Keratinocyte (primary cell): Measurements from ENCODE around the gene MDFI. TPM values are rescaled to one million over a fixed set of nuclear protein-coding genes. Genes with fewer than 3 reads are reported as not detected.

ENCODE experiments used
- DNase-seq: peaks from one replicate; pipeline ENCODE4 v3.0.0-alpha.2; 2011; ENCODE audit warnings: low read depth, missing footprints, low spot score
- FAIRE-seq: peaks from 2 replicates; lab custom pipeline; 2011; peaks lifted over from hg19 to GRCh38; lab: Jason Lieb, UNC
- H2AFZ ChIP-seq: 2 replicates; pipeline ENCODE4 v1.6.0; 2012; ENCODE audit warnings: low read length, control low read depth, inconsistent platforms; ENCODE audit not compliant: control insufficient read depth
- H3K27ac ChIP-seq: 2 replicates; pipeline ENCODE4 v1.5.1; 2011; ENCODE audit warnings: low read length; ENCODE audit not compliant: control insufficient read depth, insufficient read depth
- H3K27me3 ChIP-seq: 3 replicates; pipeline ENCODE4 v1.6.0; 2011; ENCODE audit warnings: low read length; ENCODE audit not compliant: control insufficient read depth, insufficient read depth; ENCODE audit errors: extremely low read depth
- H3K36me3 ChIP-seq, 2 experiments: 2 replicates in 1 of 2; 3 replicates in 1 of 2; pipeline ENCODE4 v1.5.1; 2011; ENCODE audit warnings: low read length in 2 of 2, mild to moderate bottlenecking in 1 of 2; ENCODE audit not compliant: control insufficient read depth in 2 of 2, insufficient read depth in 2 of 2; ENCODE audit errors: extremely low read depth in 1 of 2
- H3K4me1 ChIP-seq: 3 replicates; pipeline ENCODE4 v1.5.1; 2011; ENCODE audit warnings: low read length; ENCODE audit not compliant: control insufficient read depth, insufficient read depth; ENCODE audit errors: extremely low read depth
- H3K4me2 ChIP-seq: 3 replicates; pipeline ENCODE4 v1.6.0; 2011; ENCODE audit warnings: low read depth, low read length; ENCODE audit not compliant: control insufficient read depth, insufficient read depth; ENCODE audit errors: extremely low read depth
- H3K4me3 ChIP-seq, 3 experiments: fragments of 200-600 bp in 1 of 3; sonication (generic) in 1 of 3; 2 replicates in 2 of 3; 3 replicates in 1 of 3; pipeline ENCODE4 v1.5.1; 2011 to 2016; ENCODE audit warnings: low read length in 3 of 3, mild to moderate bottlenecking in 3 of 3, control low read depth in 2 of 3, inconsistent platforms in 1 of 3, low read depth in 1 of 3, mixed read lengths in 1 of 3, mixed run types in 1 of 3, moderate library complexity in 1 of 3; ENCODE audit not compliant: control insufficient read depth in 2 of 3, insufficient read depth in 2 of 3; ENCODE audit errors: extremely low read depth in 1 of 3
- H3K79me2 ChIP-seq: 2 replicates; pipeline ENCODE4 v1.6.0; 2012; ENCODE audit warnings: low read length; ENCODE audit not compliant: control insufficient read depth, insufficient read depth
- H3K9ac ChIP-seq: 3 replicates; pipeline ENCODE4 v1.6.0; 2011; ENCODE audit warnings: low read length; ENCODE audit not compliant: control insufficient read depth, insufficient read depth; ENCODE audit errors: extremely low read depth
- H3K9me1 ChIP-seq: 3 replicates; pipeline ENCODE4 v1.6.0; 2011; ENCODE audit warnings: low read length; ENCODE audit not compliant: control insufficient read depth, insufficient read depth; ENCODE audit errors: extremely low read depth
- H3K9me3 ChIP-seq: 2 replicates; pipeline ENCODE4 v1.5.1; 2012; ENCODE audit warnings: low read depth, low read length; ENCODE audit not compliant: control insufficient read depth
- H4K20me1 ChIP-seq: 3 replicates; pipeline ENCODE4 v1.6.0; 2011; ENCODE audit warnings: low read length; ENCODE audit not compliant: control insufficient read depth, insufficient read depth; ENCODE audit errors: extremely low read depth
- CTCF ChIP-seq, 3 experiments: IDR thresholded peaks in 1 of 3; conservative IDR thresholded peaks in 1 of 3; optimal IDR thresholded peaks in 1 of 3; 2 replicates in 2 of 3; 3 replicates in 1 of 3; pipeline versions ENCODE3 to v1.5.1; 2011; ENCODE audit warnings: low read length in 3 of 3, mild to moderate bottlenecking in 3 of 3, moderate library complexity in 2 of 3, control low read depth in 1 of 3, inconsistent platforms in 1 of 3; ENCODE audit not compliant: insufficient read depth in 2 of 3; ENCODE audit errors: extremely low read depth in 1 of 3
- EZH2 ChIP-seq: IDR thresholded peaks from one replicate; pipeline ENCODE4 v1.6.1; 2012; ENCODE audit warnings: inconsistent platforms, mild to moderate bottlenecking, low read length, moderate library complexity
- dilution Hi-C: fragments of 300-500 bp; cut with MboI; formaldehyde crosslinking; loops from one replicate; pipeline ENCODE4 v1.7.0; 2020; ENCODE audit warnings: low sequenced_read_pairs; ENCODE audit not compliant: extremely low pct_ligation_motif_present
- polyA plus RNA-seq, 5 experiments: library from polyadenylated mRNA; depleted of rRNA in 3 of 5; stranded (reverse) in 3 of 5; stranded (forward) in 1 of 5; unstranded in 1 of 5; fragments of >200 nt; gene quantifications; 1 replicate in 1 of 5; 2 replicates in 3 of 5; 3 replicates in 1 of 5; pipeline versions ENCODE4 v1.2.1 to v1.2.3, GENCODE V29; 2011 to 2012; ENCODE audit warnings: missing spikeins in 2 of 5, low read depth in 1 of 5, low replicate concordance in 1 of 5

Gene MDFI
- polyA plus RNA-seq, 1 donor (not counting 4 experiments of a cell fraction or from before 2014, with no cell fraction given), result 60.1 TPM

GRCh38 chr6:41696788-41697187 is 58.5 kb downstream of the MDFI start:
- Histone ChIP-seq H3K9ac (no peak overlapping the region), H3K9me1 (no peaks in the 10 kb centered on the region), H3K4me3 (no peak overlapping the region), H3K27ac (no peak overlapping the region), H3K4me2 (no peak overlapping the region), H3K36me3 (no peaks in the 10 kb centered on the region), H4K20me1 (no peaks in the 10 kb centered on the region), H3K4me1 (peaks cover 9% of the 10 kb centered on the region), H3K27me3 (no peaks in the 10 kb centered on the region), H2AFZ (no peak overlapping the region), H3K79me2 (no peaks in the 10 kb centered on the region), H3K9me3 (no peaks in the 10 kb centered on the region)
- TF ChIP-seq EZH2, result no peak
- no peak for TF ChIP-seq CTCF (optimal IDR thresholded peaks at IDR 0.05 in 1 of 3, IDR thresholded peaks at IDR 0.05 in 1 of 3, conservative IDR thresholded peaks at IDR 0.05 in 1 of 3; ENCODE audit: extremely low read depth in 1 of 3, insufficient read depth in 2 of 3, low read length in 3 of 3)
- dilution Hi-C loops, result no loop called here
- FAIRE-seq (no peak), DNase-seq (no peak)

GRCh38 chr6:41697861-41698781 is 59.9 kb downstream of the MDFI start:
- Histone ChIP-seq H2AFZ (no peak overlapping the region), H3K27ac (no peak overlapping the region), H3K27me3 (no peaks in the 10 kb centered on the region), H4K20me1 (no peaks in the 10 kb centered on the region), H3K9me3 (no peaks in the 10 kb centered on the region), H3K79me2 (no peaks in the 10 kb centered on the region), H3K4me2 (no peak overlapping the region), H3K36me3 (no peaks in the 10 kb centered on the region), H3K4me1 (peaks cover 5% of the 10 kb centered on the region), H3K4me3 (no peak overlapping the region), H3K9me1 (no peaks in the 10 kb centered on the region), H3K9ac (no peak overlapping the region)
- TF ChIP-seq EZH2, result no peak
- no peak for TF ChIP-seq CTCF (optimal IDR thresholded peaks at IDR 0.05 in 1 of 3, IDR thresholded peaks at IDR 0.05 in 1 of 3, conservative IDR thresholded peaks at IDR 0.05 in 1 of 3; ENCODE audit: extremely low read depth in 1 of 3, insufficient read depth in 2 of 3, low read length in 3 of 3)
- dilution Hi-C loops, result no loop called here
- DNase-seq (no peak), FAIRE-seq (no peak)
